GM20431 (cell line): Measurements from ENCODE around the gene IL12B.
"Not testable (repeated sequence)": the region's sequence is repeated elsewhere in the genome, so short reads cannot be mapped to it uniquely, and the experiment has no call there.

ENCODE experiments used
- in situ Hi-C: fragments of 300-500 bp; cut with MseI, MboI; formaldehyde crosslinking; loops from one replicate; pipeline ENCODE4 v1.15.0; 2020; ENCODE audit warnings: low sequenced_read_pairs; ENCODE audit not compliant: unreplicated experiment

The IL12B gene

DNA sequence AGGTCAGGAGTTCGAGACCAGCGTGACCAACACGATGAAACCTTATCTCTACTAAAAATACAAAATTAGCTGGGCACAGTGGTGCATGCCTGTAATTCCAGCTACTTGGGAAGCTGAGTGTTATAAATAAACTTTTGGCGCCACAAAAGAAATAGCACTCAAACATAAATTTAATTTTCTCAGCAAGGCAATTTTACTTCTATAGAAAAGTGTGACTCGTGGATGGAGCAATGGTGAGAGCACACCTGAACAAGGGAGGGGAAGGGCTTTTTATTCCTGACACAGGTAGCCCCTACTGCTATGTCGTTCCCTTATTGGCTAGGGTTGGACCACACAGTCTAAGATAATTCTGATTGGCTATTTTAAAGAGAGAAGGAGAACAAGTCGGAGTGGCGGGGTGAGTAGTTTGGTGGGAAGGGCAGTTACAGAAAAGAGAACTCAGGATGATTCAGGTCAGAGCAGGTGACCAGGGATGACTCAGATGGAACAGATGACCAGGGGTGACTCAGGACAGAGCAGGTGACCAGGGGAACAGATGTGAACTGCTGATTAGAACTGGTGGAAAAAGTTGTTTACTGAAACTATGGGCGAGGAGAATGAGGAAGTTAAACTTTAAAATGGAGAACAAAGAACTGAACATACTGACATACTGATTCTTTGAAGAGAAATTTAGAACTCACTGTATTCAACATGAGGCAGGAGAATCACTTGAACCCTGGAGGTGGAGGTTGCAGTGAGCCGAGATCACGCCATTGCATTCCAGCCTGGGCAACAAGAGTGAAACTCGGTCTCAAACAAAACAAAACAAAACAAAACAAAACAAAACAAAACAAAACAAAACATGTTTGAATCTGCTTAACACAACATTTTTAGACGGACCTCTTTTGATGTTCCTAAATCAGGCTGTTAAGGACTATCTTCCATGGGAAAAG, 28.1 kb downstream of the IL12B start:
- in situ Hi-C loops: not testable (repeated sequence)

- in situ Hi-C loops: no loop called here
Measured at GRCh38 chr5:159301466-159301865, 28.8 kb downstream of the IL12B start.

- in situ Hi-C loops: not testable (repeated sequence)
Measured at GRCh38 chr5:159297300-159297699, 33.0 kb downstream of the IL12B start.

- in situ Hi-C loops: no loop called here
Measured at GRCh38 chr5:159294921-159295320, 35.4 kb downstream of the IL12B start.

DNA sequence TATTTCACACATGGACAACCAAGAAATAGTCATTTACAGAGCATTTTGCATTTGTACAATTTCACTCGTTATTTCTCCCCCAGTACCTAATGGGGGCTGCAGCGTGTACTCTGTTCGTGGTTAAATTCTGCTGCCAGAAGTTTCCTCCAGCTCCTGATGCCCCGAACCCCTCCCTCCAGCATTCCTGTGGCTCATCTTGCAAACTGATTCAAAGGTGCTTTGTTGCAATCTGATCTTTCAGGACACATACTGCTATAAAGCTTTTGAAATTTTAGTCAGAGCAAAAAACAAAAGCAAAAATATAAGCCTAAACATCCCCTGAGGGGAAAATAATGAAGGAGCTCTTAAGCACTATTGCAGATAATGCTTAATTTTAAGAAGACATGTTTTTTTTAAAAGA, 39.5 kb downstream of the IL12B start:
- in situ Hi-C loops: no loop called here

- in situ Hi-C loops: no loop called here
Measured at GRCh38 chr5:159286420-159287035, 43.8 kb downstream of the IL12B start.

- in situ Hi-C loops: no loop called here
Measured at GRCh38 chr5:159274676-159275075, 55.6 kb downstream of the IL12B start.

GRCh38 chr5:159273923-159274322, 56.4 kb downstream of the IL12B start:
- in situ Hi-C loops: no loop called here

DNA sequence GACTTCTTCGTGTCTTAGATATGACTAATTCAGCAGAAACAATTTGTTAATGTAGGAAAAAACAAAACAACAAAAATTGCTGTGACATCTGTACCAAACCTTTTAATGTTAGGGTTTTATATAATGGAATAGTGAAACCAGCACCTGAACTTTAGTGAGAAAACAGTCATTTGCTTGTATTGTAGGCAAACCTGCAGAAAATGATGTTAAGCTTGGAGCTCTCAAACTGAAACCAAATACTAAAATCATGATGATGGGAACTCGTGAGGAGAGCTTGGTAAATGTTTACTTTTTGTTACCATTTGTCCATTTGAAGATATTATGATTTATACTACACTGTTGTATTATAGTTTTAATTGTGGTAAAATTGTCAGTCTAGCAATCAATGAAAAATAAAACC, 60.6 kb downstream of the IL12B start:
- in situ Hi-C loops: no loop called here

- in situ Hi-C loops: not testable (repeated sequence)
Measured at GRCh38 chr5:159266764-159267163, 63.5 kb downstream of the IL12B start.
